Activated CD8-positive, alpha-beta memory T cell treated with anti-CD3 and anti-CD28 coated beads for 48 hours (primary cell): Measurements from ENCODE around the gene MLXIP.
"Not testable (repeated sequence)": the region's sequence is repeated elsewhere in the genome, so short reads cannot be mapped to it uniquely, and the experiment has no call there.

Source experiments
- DNase-seq, 3 experiments: peaks; one replicate each; pipeline ENCODE4 v3.0.0-alpha.2; 2020; ENCODE audit warnings: low read depth in 2 of 3, low spot score in 2 of 3

MLXIP gene

GRCh38 chr12:122094735-122095631 is 16.4 kb downstream of the MLXIP start:
- DNase-seq = no peak

GRCh38 chr12:122096014-122096413 is 17.5 kb downstream of the MLXIP start:
- no peak for DNase-seq

DNA sequence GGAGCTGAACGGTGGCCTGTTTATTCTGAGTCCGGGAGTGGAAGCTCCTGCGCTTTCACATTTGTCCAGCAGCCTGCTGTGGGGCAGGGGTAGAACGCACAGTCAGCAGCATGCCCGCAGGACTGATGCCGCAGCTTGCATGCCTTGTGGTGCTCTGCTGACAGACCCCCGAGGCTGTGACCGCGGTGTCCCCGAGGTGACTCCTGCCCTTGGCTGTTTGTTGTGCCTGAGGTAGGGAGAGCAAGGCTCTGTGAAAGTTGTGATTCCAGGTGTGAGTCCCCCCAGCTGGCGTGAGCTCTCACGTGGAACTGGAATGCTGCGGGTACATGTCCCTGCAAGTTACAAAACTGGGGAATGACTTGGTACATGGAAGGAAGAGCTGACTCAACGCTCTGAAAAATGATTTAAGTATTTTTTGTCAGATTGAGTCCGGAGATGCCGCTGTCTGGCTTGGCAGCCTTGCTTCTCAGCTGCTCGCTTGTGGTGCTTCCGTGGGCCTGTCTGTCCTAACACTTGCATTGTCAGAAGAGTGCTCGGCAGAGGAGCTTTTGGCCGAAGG is 18.1 kb downstream of the MLXIP start:
- DNase-seq = no peak

DNA sequence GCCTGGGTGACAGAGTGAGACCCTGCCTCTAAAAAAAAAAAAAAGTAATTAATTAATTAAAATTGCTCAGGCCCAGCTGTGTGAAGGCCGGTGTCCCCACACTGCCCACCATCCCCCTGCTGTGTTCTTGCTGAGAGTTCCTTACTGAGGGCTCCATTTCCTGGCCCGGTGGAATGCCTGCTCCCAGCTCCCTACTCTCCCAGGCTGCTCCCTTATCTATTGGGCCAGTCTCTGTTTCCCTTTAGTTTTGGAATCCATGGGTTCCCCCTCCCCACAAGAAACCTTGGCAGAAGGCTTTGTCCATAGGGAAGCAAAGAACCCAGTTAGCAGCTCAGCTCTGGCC is 19.0 kb downstream of the MLXIP start:
- no peak for DNase-seq

DNA sequence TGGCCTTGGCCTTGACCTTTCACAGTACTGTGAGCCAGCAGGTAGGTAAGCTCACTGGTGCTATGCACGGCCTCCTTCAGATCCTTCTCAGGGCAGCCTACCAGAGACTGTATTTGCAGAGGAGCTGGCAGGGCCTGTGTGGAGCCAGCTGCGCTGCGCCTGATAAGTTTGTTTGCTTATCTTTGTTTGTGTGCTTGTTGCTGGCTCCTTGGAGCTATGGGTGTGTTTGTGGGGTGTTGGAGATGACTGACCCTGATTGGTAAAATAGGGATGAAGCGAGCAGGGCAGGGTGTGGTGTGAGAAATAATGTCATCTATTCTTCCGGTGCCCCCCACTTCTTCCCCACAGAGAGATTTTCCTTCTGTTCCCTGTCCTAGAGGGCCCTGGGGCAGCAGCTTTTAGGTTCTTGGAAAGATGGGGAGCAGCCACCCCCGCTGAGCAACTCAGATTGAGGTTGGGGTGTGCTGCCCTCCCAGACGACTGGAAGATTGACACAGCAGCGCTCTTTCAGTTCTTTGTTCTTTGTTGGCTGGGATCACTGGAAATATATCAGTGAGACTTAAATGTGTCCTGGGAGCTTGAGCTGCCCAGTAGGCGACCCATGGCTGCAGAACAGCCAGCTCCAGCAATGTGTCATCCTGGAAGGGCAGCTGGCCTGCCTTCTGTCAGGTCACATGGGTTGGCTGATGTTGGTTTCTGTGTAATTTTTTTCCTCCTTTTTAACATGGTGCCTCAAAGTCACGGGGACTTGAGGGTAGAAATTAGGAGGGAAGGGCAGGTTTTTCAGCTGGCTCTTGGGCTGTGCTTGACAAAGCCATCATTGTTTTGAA is 19.6 kb downstream of the MLXIP start:
- DNase-seq = no peak

DNA sequence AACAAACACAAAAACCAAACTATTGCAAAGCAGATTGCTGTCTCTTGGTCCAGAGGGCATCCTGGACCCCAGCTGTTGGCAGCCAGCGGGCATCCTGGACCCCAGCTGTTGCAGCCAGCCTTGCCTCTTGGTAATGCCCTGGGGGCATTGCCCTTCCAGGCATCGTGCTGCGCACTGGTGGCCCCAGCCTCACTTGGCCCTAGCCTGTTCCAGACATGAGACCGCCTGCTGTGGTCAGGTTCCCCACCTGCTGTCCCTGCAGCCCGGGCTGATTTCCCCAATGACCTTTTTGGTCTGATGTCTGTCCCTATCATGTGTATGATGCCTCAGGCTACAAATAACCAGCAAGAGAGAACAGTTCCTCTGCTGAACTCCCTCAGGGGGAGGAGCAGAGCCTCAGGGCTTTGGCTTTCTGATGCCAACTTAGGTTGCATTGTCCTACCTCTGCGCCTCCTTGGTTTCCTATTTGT is 20.8 kb downstream of the MLXIP start:
- no peak for DNase-seq

GRCh38 chr12:122099856-122100255 is 21.3 kb downstream of the MLXIP start:
- DNase-seq = no peak

DNA sequence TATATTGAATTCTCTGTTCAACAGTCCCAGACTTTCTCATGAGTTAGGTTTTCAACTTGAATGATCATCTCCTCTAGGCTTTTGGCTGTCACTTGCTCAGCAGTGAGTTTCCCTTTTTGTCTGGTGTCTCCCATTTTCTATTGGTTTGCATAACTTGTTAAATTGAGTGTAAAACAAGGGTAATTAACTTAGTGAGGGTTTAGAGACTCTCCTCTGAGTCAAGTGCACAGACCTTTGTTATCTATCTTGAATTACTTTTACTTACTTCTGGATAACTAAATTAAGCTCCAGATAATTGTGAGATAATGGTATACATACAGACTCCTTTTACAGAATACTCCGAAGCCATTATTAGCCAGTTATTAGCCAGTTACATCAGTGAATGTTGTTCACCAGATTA is 22.0 kb downstream of the MLXIP start:
- no peak for DNase-seq

GRCh38 chr12:122102331-122102730 is 23.8 kb downstream of the MLXIP start:
- no peak for DNase-seq

GRCh38 chr12:122104844-122105243 is 26.3 kb downstream of the MLXIP start:
- DNase-seq = no peak

GRCh38 chr12:122105496-122105895 is 26.9 kb downstream of the MLXIP start:
- not testable (repeated sequence) for DNase-seq

GRCh38 chr12:122106843-122107242 is 28.3 kb downstream of the MLXIP start:
- DNase-seq = no peak

- no peak for DNase-seq
These were observed 28.7 kb downstream of the MLXIP start for GRCh38 chr12:122107261-122107660.

DNA sequence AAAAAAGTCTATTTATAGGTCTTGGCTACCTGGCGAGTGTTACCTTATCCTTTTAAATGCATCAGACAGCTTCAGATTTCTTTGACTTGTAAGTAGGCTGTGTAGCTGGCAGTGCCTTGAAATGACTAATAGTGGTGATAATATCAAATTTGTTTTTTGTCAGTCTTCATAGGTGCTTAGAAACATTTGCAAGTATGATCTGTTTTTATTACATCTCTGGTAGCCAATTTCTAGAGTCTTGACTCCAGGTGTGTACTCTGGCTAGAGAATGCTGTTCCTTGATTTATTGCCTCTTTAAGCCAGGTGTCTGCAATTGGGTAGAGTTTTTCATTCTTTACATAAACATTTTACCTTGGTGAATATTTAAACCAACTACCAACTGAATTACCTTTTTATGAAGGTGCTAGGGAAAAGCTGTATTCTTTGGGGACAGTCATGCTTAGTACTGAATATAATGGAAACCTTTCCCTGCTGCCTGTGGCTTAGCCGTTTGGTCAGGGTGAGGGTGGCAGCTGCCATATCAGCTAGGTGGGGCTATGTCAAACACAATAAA is 32.6 kb downstream of the MLXIP start:
- DNase-seq = no peak

- no peak for DNase-seq
These were observed 38.4 kb downstream of the MLXIP start for GRCh38 chr12:122116707-122117535.

- no peak for DNase-seq
These were observed 39.4 kb downstream of the MLXIP start for GRCh38 chr12:122117979-122118378.

DNA sequence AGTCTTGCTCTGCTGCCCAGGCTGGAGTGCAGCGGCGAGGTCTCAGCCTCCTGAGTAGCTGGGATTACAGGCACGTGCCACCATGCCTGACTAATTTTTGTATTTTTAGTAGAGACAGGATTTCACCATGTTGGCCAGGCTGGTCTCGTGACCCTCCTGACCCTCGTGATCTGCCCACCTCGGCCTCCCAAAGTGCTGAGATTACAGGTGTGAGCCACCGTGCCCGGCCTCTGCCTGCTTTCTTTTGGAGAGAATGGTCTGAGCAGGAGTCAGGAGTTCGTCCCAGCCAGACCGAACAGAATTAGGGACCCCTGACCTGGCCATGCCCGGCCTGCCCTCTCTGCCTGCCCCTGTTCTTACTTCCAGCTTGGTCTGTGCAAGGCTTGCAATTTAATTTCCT is 42.8 kb downstream of the MLXIP start:
- not testable (repeated sequence) for DNase-seq

DNA sequence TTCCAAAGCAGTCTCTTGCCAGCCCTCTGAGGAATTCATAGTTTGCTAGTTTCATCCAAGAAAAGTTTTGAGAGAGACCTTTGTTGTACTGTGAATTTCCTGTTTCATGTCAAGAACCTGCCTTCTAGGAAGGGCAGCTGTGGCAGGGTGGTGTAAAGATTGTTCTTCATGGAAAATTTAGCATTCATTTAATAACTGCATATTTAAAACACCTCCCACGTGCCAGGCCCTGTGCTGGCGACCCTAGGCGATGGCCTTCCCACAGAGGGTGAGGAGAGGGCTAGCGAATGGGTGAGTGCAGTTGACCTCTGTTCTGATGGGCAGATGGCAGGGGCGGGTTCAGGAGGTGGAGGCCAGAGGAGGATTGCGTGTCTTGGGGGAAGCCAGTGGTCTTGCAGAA is 43.2 kb downstream of the MLXIP start:
- no peak for DNase-seq

DNA sequence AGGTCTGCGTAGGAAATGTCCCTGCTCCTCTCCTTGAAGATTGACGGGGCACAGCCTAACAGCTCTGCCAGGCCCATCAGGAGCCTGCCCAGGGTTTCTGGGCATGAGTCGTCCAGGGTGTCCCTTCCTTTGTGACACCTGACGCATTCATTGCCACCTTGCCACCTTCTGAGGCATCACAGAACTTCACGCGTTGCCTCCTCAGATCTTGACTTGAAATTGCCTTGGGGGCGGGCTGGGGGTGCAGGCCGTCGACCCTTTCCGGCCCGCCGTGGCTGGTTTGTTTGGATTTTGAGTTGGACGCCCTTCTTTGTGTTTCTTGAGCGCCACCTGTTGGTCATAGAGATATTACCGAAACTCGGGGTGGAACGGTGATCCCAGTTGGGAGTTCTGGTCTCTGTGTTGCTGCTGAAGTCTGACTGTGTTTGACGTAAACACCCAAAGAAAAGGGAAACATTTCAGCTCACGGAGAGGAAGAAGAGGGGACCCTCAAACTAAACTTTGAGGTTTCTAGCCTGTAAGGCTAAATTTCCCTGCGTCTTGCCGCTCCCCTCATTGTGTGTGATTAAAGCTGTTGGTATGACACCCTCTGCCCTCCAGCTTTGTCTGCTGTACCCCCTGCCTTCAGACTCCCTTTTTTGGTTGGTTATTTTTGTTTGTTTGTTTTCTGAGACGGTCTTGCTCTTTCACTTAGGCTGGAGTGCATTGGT is 44.6 kb downstream of the MLXIP start:
- DNase-seq = peak in 2 of 3 experiments; percentile 61 to 65

DNA sequence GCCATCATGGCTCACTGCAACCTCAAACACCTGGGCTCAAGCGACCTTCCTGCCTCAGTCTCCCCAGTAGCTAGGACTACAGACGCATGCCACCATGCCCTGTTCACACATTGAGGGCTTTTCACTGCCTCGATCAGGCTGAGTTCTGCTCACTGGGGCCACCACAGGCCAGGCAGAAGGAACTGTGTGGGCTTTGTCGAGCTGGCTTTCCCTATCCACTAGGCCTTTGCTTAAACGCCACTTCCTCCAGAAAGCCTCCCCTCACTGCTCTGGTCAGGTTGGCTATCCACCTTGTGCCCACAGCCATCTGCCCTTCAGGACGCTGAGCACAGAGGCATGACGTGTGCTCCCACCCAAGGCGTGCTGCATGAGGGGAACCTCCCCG is 45.2 kb downstream of the MLXIP start:
- no peak for DNase-seq
